A549 (cell line): ENCODE measurements around the gene PRPF31. TPM values are rescaled to one million over a fixed set of nuclear protein-coding genes. Genes with fewer than 3 reads are reported as not detected.

ENCODE experiments used
- ATAC-seq, 2 experiments: fragments of 200-7000 bp in 1 of 2; fragments of >200 bp in 1 of 2; cut with Nextera tagmentation in 1 of 2; cut with Tn5 transposase in 1 of 2; 3 replicates each; pipeline versions ENCODE4 v1.8.0 to v1.9.1; 2018 to 2020; ENCODE audit warnings: mild to moderate bottlenecking in 1 of 2, moderate library complexity in 1 of 2
- CTCF ChIA-PET: fragments of 300-600 bp; sonication (Branson Sonifier 250); formaldehyde crosslinking; extraction: SDS; loops from one replicate; lab custom pipeline; 2021; ENCODE audit warnings: antibody characterized with exemption, inconsistent platforms; lab: Yijun Ruan, JAX
- POLR2A ChIA-PET: fragments of 350-600 bp; formaldehyde crosslinking; extraction: SDS; loops from one replicate; lab custom pipeline; 2021; ENCODE audit warnings: antibody characterized with exemption, inconsistent platforms; lab: Yijun Ruan, JAX
- DNase-seq, 2 experiments: peaks; one replicate each; pipeline versions ENCODE4 v3.0.0 to v3.0.0-alpha.2; 2011 to 2016; ENCODE audit warnings: low read depth in 1 of 2, low spot score in 1 of 2
- FAIRE-seq: peaks from 2 replicates; lab custom pipeline; 2011; peaks lifted over from hg19 to GRCh38; lab: Jason Lieb, UNC
- H3K27ac ChIP-seq, 2 experiments: fragments of >200 bp; sonication (Bioruptor Twin); formaldehyde crosslinking; 3 replicates each; pipeline ENCODE4 v1.5.1; 2016 to 2017
- H3K4me1 ChIP-seq: fragments of >200 bp; sonication (Bioruptor Twin); formaldehyde crosslinking; 3 replicates; pipeline ENCODE4 v1.6.1; 2016
- H3K4me2 ChIP-seq: fragments of >200 bp; sonication (Bioruptor Twin); formaldehyde crosslinking; 3 replicates; pipeline ENCODE4 v1.6.1; 2016
- H3K4me3 ChIP-seq: fragments of >200 bp; sonication (Bioruptor Twin); formaldehyde crosslinking; 3 replicates; pipeline ENCODE4 v1.5.1; 2016
- H3K9me3 ChIP-seq: fragments of >200 bp; sonication (Bioruptor Twin); formaldehyde crosslinking; 3 replicates; pipeline ENCODE4 v1.6.1; 2016
- CEBPB ChIP-seq, 2 experiments: fragments of >200 bp in 1 of 2; sonication (Bioruptor Twin) in 1 of 2; formaldehyde crosslinking in 1 of 2; IDR thresholded peaks; 2 replicates each; pipeline ENCODE4 v1.6.1; 2012 to 2016
- CHD4 ChIP-seq: fragments of 200-600 bp; sonication (generic); IDR thresholded peaks from 2 replicates; pipeline ENCODE4 v1.6.1; 2016; ENCODE audit warnings: antibody characterized with exemption, mild to moderate bottlenecking, borderline replicate concordance
- E2F6 ChIP-seq: IDR thresholded peaks from 2 replicates; pipeline ENCODE4 v1.6.1; 2012; ENCODE audit warnings: low read depth, borderline replicate concordance
- EP300 ChIP-seq, 2 experiments: fragments of >200 bp; sonication (Bioruptor Twin); formaldehyde crosslinking; IDR thresholded peaks; 2 replicates in 1 of 2; 3 replicates in 1 of 2; pipeline ENCODE4 v1.6.1; 2016 to 2017
- FOXS1 ChIP-seq: fragments of 250-450 bp; sonication (Bioruptor Pico); IDR thresholded peaks from 2 replicates; pipeline ENCODE4 v1.5.0; 2020; ENCODE audit warnings: mild to moderate bottlenecking, moderate library complexity
- HDAC2 ChIP-seq: fragments of 200-600 bp; sonication (generic); IDR thresholded peaks from 2 replicates; pipeline ENCODE4 v1.6.1; 2016
- HES2 ChIP-seq: fragments of >200 bp; sonication (Bioruptor Twin); formaldehyde crosslinking; IDR thresholded peaks from 2 replicates; pipeline ENCODE4 v1.6.1; 2016
- HEYL ChIP-seq: fragments of 250-450 bp; sonication (Bioruptor Pico); IDR thresholded peaks from 2 replicates; pipeline ENCODE4 v1.8.0; 2021; ENCODE audit warnings: mild to moderate bottlenecking, moderate library complexity
- HMGXB4 ChIP-seq: fragments of 250-450 bp; sonication (Bioruptor Pico); IDR thresholded peaks from 2 replicates; pipeline ENCODE4 v1.5.0; 2021; ENCODE audit warnings: mild to moderate bottlenecking, moderate library complexity, borderline replicate concordance
- HOXA7 ChIP-seq: fragments of 250-450 bp; sonication (Bioruptor Pico); IDR thresholded peaks from 2 replicates; pipeline ENCODE4 v1.5.0; 2020; ENCODE audit warnings: mild to moderate bottlenecking, moderate library complexity
- HOXB5 ChIP-seq: fragments of 250-450 bp; sonication (Bioruptor Pico); IDR thresholded peaks from 2 replicates; pipeline ENCODE4 v1.5.0; 2020; ENCODE audit warnings: mild to moderate bottlenecking, moderate library complexity
- KDM5A ChIP-seq: fragments of 200-600 bp; sonication (generic); IDR thresholded peaks from 2 replicates; pipeline ENCODE4 v1.6.1; 2016; ENCODE audit warnings: antibody characterized with exemption, mild to moderate bottlenecking
- MAFK ChIP-seq: fragments of 450-650 bp; IDR thresholded peaks from 2 replicates; pipeline ENCODE4 v1.6.1; 2014; ENCODE audit not compliant: partially characterized antibody
- NPAS2 ChIP-seq: fragments of 250-450 bp; sonication (Bioruptor Pico); IDR thresholded peaks from 2 replicates; pipeline ENCODE4 v1.8.0; 2022; ENCODE audit warnings: mild to moderate bottlenecking, moderate library complexity, borderline replicate concordance
- NR3C1 ChIP-seq: fragments of >200 bp; sonication (Bioruptor Twin); formaldehyde crosslinking; IDR thresholded peaks from 3 replicates; pipeline ENCODE4 v1.6.1; 2017
- PHF8 ChIP-seq: fragments of 200-600 bp; sonication (generic); IDR thresholded peaks from 2 replicates; pipeline ENCODE4 v1.6.1; 2016; ENCODE audit warnings: low read depth, mild to moderate bottlenecking, antibody characterized with exemption, moderate library complexity, borderline replicate concordance
- RAD21 ChIP-seq, 2 experiments: fragments of >200 bp in 1 of 2; sonication (Bioruptor Twin) in 1 of 2; formaldehyde crosslinking in 1 of 2; IDR thresholded peaks in 1 of 2; conservative IDR thresholded peaks in 1 of 2; 2 replicates in 1 of 2; 3 replicates in 1 of 2; pipeline ENCODE4 v1.6.1; 2012 to 2018; ENCODE audit warnings: inconsistent platforms in 1 of 2
- RARB ChIP-seq: fragments of 250-450 bp; sonication (Bioruptor Pico); IDR thresholded peaks from 2 replicates; pipeline ENCODE4 v1.8.0; 2021; ENCODE audit warnings: mild to moderate bottlenecking, moderate library complexity
- RCOR1 ChIP-seq: fragments of 150-350 bp; IDR thresholded peaks from 2 replicates; pipeline ENCODE4 v1.6.1; 2014; ENCODE audit warnings: antibody characterized with exemption, low read length, low read depth
- SREBF2 ChIP-seq: fragments of 450-650 bp; IDR thresholded peaks from 2 replicates; pipeline ENCODE4 v1.6.1; 2014; ENCODE audit warnings: mild to moderate bottlenecking, moderate library complexity
- TP53 ChIP-seq: fragments of 250-450 bp; sonication (Bioruptor Pico); IDR thresholded peaks from 2 replicates; pipeline ENCODE4 v1.5.0; 2021; ENCODE audit warnings: mild to moderate bottlenecking, moderate library complexity
- ZNF302 ChIP-seq: fragments of 250-450 bp; sonication (Bioruptor Pico); IDR thresholded peaks from 2 replicates; pipeline ENCODE4 v1.9.0; 2021; ENCODE audit warnings: inconsistent platforms, mild to moderate bottlenecking, moderate library complexity
- WGBS: methylation state at CpG from one replicate; pipeline ENCODE4 v1.1.6; 2017; ENCODE audit errors: missing lambda C conversion rate; 5-methylcytosine and 5-hydroxymethylcytosine counted together
- polyA plus RNA-seq, 4 experiments: library from polyadenylated mRNA; depleted of rRNA in 3 of 4; stranded (reverse); fragments of >200 nt; fragmentation: RNase III in 1 of 4; extraction: RNeasy Plus Mini Kit Qiagen cat#74134 plus additional on column Dnase treatment in 1 of 4; gene quantifications; 2 replicates in 3 of 4; 3 replicates in 1 of 4; pipeline ENCODE4 v1.2.3, GENCODE V29; 2011 to 2017
- TF ChIP-seq, protein P1 (sequence below): fragments of >200 bp; sonication (Bioruptor Twin); formaldehyde crosslinking; IDR thresholded peaks from 3 replicates; pipeline ENCODE4 v1.5.1; 2016

The PRPF31 gene
- polyA plus RNA-seq, 2 of the 4 experiments (the other 2 are of a cell fraction): 69.8 to 169 TPM

- Histone ChIP-seq H3K27ac (peak overlapping the region; percentile 84 to 93), H3K9me3 (no peaks in the 10 kb centered on the region), H3K4me1 (peaks cover 14% of the 10 kb centered on the region; the same call in 2 of the 3 replicates), H3K4me3 (peak overlapping the region; percentile 95), H3K4me2 (peak overlapping the region; percentile 81)
- ATAC-seq (no peak), FAIRE-seq (no peak), DNase-seq (no peak)
- WGBS: 66% methylated on average over 28 of the region's 28 CpGs
- TF ChIP-seq KDM5A (no peak), EP300 (IDR thresholded peaks at IDR 0.05) (no peak), SREBF2 (no peak), HMGXB4 (CRISPR knock-in tag) (no peak), TP53 (CRISPR knock-in tag) (no peak), CHD4 (no peak), CEBPB (IDR thresholded peaks at IDR 0.05) (no peak), E2F6 (no peak), PHF8 (no peak), ZNF302 (CRISPR knock-in tag) (no peak), RCOR1 (no peak), HDAC2 (no peak), HES2 (no peak), NPAS2 (no peak), NR3C1 (no peak), HEYL (CRISPR knock-in tag) (no peak), RAD21 (conservative IDR thresholded peaks at IDR 0.05 in 1 of 2, IDR thresholded peaks at IDR 0.05 in 1 of 2) (no peak), HOXA7 (CRISPR knock-in tag) (no peak), RARB (CRISPR knock-in tag) (no peak)
- ChIA-PET POLR2A (interaction anchor here (1.2 to 2.7 kb wide), 9 partner anchors 12 to 136 kb away, joined by 4 to 51 read pairs (median 5); partner anchors contain the start of genes CNOT3, NDUFA3 and TSEN34), CTCF (interaction anchor here (1.0 to 1.3 kb wide), 3 partner anchors 37 to 90 kb away, joined by 3 read pairs; no protein-coding TSS in a partner anchor)
These were observed 1.0 kb upstream of the PRPF31 start for GRCh38 chr19:54114340-54115108.

DNA sequence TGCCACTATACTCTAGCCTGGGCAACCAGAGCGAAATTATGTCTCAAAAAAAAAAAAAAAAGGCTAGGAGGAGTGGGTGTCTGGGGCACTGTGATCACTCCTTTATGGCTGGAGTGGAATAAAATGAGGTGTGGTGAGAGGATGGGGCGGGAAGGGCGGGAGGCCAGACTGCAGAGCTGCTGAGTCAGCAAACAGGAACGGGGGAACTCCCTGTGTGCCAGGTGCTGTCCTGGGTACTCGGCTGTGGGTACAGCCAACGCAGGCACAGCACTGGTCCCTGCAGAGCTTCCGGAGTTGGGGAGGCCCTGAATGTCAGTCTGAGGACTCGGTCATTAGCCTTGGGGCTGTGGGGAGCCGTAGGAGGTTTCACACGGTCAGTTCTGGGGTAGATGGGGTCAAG, 5.7 kb downstream of the PRPF31 start:
- ChIA-PET CTCF (interaction anchor here (0.5 to 1.6 kb wide), 5 partner anchors 16 to 1439 kb away, joined by 3 to 4 read pairs (median 3); no protein-coding TSS in a partner anchor), POLR2A (interaction anchor here (0.6 to 1.1 kb wide), 2 partner anchors 16 to 18 kb away, joined by 3 to 4 read pairs; partner anchors contain the start of gene CNOT3)
- no peak overlapping the region for H3K4me3 ChIP-seq
- TF ChIP-seq, protein P1, sequence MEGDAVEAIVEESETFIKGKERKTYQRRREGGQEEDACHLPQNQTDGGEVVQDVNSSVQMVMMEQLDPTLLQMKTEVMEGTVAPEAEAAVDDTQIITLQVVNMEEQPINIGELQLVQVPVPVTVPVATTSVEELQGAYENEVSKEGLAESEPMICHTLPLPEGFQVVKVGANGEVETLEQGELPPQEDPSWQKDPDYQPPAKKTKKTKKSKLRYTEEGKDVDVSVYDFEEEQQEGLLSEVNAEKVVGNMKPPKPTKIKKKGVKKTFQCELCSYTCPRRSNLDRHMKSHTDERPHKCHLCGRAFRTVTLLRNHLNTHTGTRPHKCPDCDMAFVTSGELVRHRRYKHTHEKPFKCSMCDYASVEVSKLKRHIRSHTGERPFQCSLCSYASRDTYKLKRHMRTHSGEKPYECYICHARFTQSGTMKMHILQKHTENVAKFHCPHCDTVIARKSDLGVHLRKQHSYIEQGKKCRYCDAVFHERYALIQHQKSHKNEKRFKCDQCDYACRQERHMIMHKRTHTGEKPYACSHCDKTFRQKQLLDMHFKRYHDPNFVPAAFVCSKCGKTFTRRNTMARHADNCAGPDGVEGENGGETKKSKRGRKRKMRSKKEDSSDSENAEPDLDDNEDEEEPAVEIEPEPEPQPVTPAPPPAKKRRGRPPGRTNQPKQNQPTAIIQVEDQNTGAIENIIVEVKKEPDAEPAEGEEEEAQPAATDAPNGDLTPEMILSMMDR: no peak
- TF ChIP-seq MAFK (peak; percentile 93), FOXS1 (no peak), ZNF302 (CRISPR knock-in tag) (no peak), SREBF2 (no peak), HOXB5 (CRISPR knock-in tag) (no peak), NR3C1 (no peak)
- WGBS: 91% methylated on average over 9 of the region's 10 CpGs
- no peak overlapping the region for H3K27ac ChIP-seq
- no peak overlapping the region for H3K4me2 ChIP-seq
- FAIRE-seq (no peak), DNase-seq (no peak), ATAC-seq (no peak)
- no peaks in the 10 kb centered on the region for H3K9me3 ChIP-seq
- H3K4me1 ChIP-seq: peaks cover 7% of the 10 kb centered on the region; the same call in 2 of the 3 replicates
